ENCODE measurements around the gene AOC1.
"Not testable (repeated sequence)": the region's sequence is repeated elsewhere in the genome, so short reads cannot be mapped to it uniquely, and the experiment has no call there.

Gene AOC1

GRCh38 chr7:150897502-150898474 is 45.5 kb downstream of the AOC1 start:
- DNase-seq (ENCODE audit: low read depth) = no peak

GRCh38 chr7:150898475-150899011 is 46.2 kb downstream of the AOC1 start:
- peak; percentile 9 for DNase-seq (ENCODE audit: low read depth)

- no peak for DNase-seq (ENCODE audit: low read depth)
Observed at GRCh38 chr7:150900675-150901074, 48.4 kb downstream of the AOC1 start.

- DNase-seq (ENCODE audit: low read depth) = no peak
Observed at GRCh38 chr7:150901160-150902035, 49.1 kb downstream of the AOC1 start.

GRCh38 chr7:150902078-150903033 is 50.0 kb downstream of the AOC1 start:
- no peak for DNase-seq (ENCODE audit: low read depth)

GRCh38 chr7:150903606-150904005 is 51.3 kb downstream of the AOC1 start:
- DNase-seq (ENCODE audit: low read depth) = peak; percentile 46

GRCh38 chr7:150904011-150904909 is 51.9 kb downstream of the AOC1 start:
- no peak for DNase-seq (ENCODE audit: low read depth)

GRCh38 chr7:150908173-150908572 is 55.9 kb downstream of the AOC1 start:
- DNase-seq (ENCODE audit: low read depth) = no peak

- DNase-seq (ENCODE audit: low read depth) = no peak
Observed at GRCh38 chr7:150909200-150909995, 57.1 kb downstream of the AOC1 start.

- not testable (repeated sequence) for DNase-seq (ENCODE audit: low read depth)
Observed at GRCh38 chr7:150910305-150910995, 58.1 kb downstream of the AOC1 start.

- no peak for DNase-seq (ENCODE audit: low read depth)
Observed at GRCh38 chr7:150910996-150911422, 58.7 kb downstream of the AOC1 start.
